ENCODE results near the gene CUL7. TPM values are rescaled to one million over a fixed set of nuclear protein-coding genes. Genes with fewer than 3 reads are reported as not detected.

The CUL7 gene
- total and polyA plus RNA-seq, 9 of the 15 experiments (the other 6 are each of a cell fraction or from before 2014, with no cell fraction given), result 0.44 to 20.1 (median 8.6) TPM

GRCh38 chr6:43053545-43054205 lies at the start of gene CUL7 (continued):
- 0 out of 4 replicates have a peak, but pooled peaks of 1 of the 2 experiments have one; percentile 18 for TF ChIP-seq ZNF318 (IDR thresholded peaks at IDR 0.05; ENCODE audit: borderline replicate concordance in 1 of 2, low read depth in 1 of 2)
- no peak for TF ChIP-seq CHD4 (IDR thresholded peaks at IDR 0.05; ENCODE audit: insufficient read depth, insufficient replicate concordance, low read depth, low read length, poor library complexity, severe bottlenecking)
- TF ChIP-seq NFIC (IDR thresholded peaks at IDR 0.05), result peak; percentile 67
- peak; percentile 89 for TF ChIP-seq ZNF780A (CRISPR knock-in tag; IDR thresholded peaks at IDR 0.05)
- TF ChIP-seq ZKSCAN3 (CRISPR knock-in tag; IDR thresholded peaks at IDR 0.05), result no peak
- TF ChIP-seq POLR2AphosphoS2 (IDR thresholded peaks at IDR 0.05; ENCODE audit: low read length), result peak; percentile 99
- no peak for TF ChIP-seq THRA (IDR thresholded peaks at IDR 0.05)
- TF ChIP-seq ZBED1 (IDR thresholded peaks at IDR 0.05), result no peak; the same call in 1 of the 2 replicates
- no peak for TF ChIP-seq ZFP91 (CRISPR knock-in tag; IDR thresholded peaks at IDR 0.05)
- peak; percentile 15; the same call in 1 of the 2 replicates for TF ChIP-seq TCF3 (CRISPR knock-in tag; IDR thresholded peaks at IDR 0.05)
- TF ChIP-seq ZNF584 (CRISPR knock-in tag; IDR thresholded peaks at IDR 0.05; ENCODE audit: low read depth), result no peak
- no peak for TF ChIP-seq MTF1 (CRISPR knock-in tag; IDR thresholded peaks at IDR 0.05; ENCODE audit: borderline replicate concordance)
- TF ChIP-seq GABPB2 (CRISPR knock-in tag; conservative IDR thresholded peaks at IDR 0.05), result no peak
- TF ChIP-seq TOE1 (IDR thresholded peaks at IDR 0.05; ENCODE audit: borderline replicate concordance), result peak; percentile 74
- TF ChIP-seq TOE1 (CRISPR knock-in tag; IDR thresholded peaks at IDR 0.05; ENCODE audit: borderline replicate concordance, low read depth), result 0 out of 2 replicates have a peak, but pooled peaks have one; percentile 73
- peak; percentile 88; the same call in 1 of the 2 replicates for TF ChIP-seq ZNF695 (CRISPR knock-in tag; IDR thresholded peaks at IDR 0.05)
- TF ChIP-seq KAT2B (IDR thresholded peaks at IDR 0.05; ENCODE audit: low read depth, low read length), result no peak
